ENCODE results near the gene SMPX. TPM values are rescaled to one million over a fixed set of nuclear protein-coding genes. Genes with fewer than 3 reads are reported as not detected.

Gene SMPX
- total RNA-seq, 2 experiments from 2014 or later, result not detected

GRCh38 chrX:21678048-21678612 is 79.8 kb downstream of the SMPX start:
- CTCF ChIA-PET, result no interaction called here
- H3K4me1 Mint-ChIP-seq (ENCODE audit: low read depth), result no peaks in the 10 kb centered on the region

GRCh38 chrX:21675931-21676330 is 82.0 kb downstream of the SMPX start:
- Mint-ChIP-seq H3K4me1 (ENCODE audit: low read depth) (no peaks in the 10 kb centered on the region), H3K36me3 (ENCODE audit: low read depth) (no peaks in the 10 kb centered on the region), H3K27me3 (peaks cover 5% of the 10 kb centered on the region), H3K27ac (no peak overlapping the region), H3K4me3 (no peak overlapping the region), H3K9me3 (no peaks in the 10 kb centered on the region)
- no peak for ATAC-seq
- CTCF ChIA-PET, result no interaction called here
- intact Hi-C loops (cut with micrococcal nuclease), result no loop called here
- DNase-seq, result no peak
- POLR2A ChIA-PET, result no interaction called here
- TF ChIP-seq CTCF (IDR thresholded peaks at IDR 0.05), result no peak

More at GRCh38 chrX:21678048-21678612, 79.8 kb downstream of the SMPX start:
- H3K27me3 Mint-ChIP-seq, result peaks cover under 1% of the 10 kb centered on the region
- DNase-seq (no peak), ATAC-seq (no peak)
- H3K4me3 Mint-ChIP-seq, result no peak overlapping the region
- H3K27ac Mint-ChIP-seq, result no peak overlapping the region
- intact Hi-C loops (cut with micrococcal nuclease), result no loop called here
- no peak for TF ChIP-seq CTCF (IDR thresholded peaks at IDR 0.05)
- H3K36me3 Mint-ChIP-seq (ENCODE audit: low read depth), result no peaks in the 10 kb centered on the region
- POLR2A ChIA-PET, result no interaction called here
- H3K9me3 Mint-ChIP-seq, result no peaks in the 10 kb centered on the region

- intact Hi-C loops (cut with micrococcal nuclease), result no loop called here
- ChIA-PET CTCF (no interaction called here), POLR2A (no interaction called here)
- no peaks in the 10 kb centered on the region for H3K36me3 Mint-ChIP-seq (ENCODE audit: low read depth)
- H3K9me3 Mint-ChIP-seq, result no peaks in the 10 kb centered on the region
- DNase-seq (no peak), ATAC-seq (no peak)
- peaks cover 5% of the 10 kb centered on the region for H3K27me3 Mint-ChIP-seq
- H3K27ac Mint-ChIP-seq, result no peak overlapping the region
- H3K4me3 Mint-ChIP-seq, result no peak overlapping the region
- no peaks in the 10 kb centered on the region for H3K4me1 Mint-ChIP-seq (ENCODE audit: low read depth)
- TF ChIP-seq CTCF (IDR thresholded peaks at IDR 0.05), result no peak
Observed at GRCh38 chrX:21674430-21675186, 83.3 kb downstream of the SMPX start.

- ATAC-seq, result no peak
- H3K36me3 Mint-ChIP-seq (ENCODE audit: low read depth), result no peaks in the 10 kb centered on the region
- POLR2A ChIA-PET, result no interaction called here
- H3K4me1 Mint-ChIP-seq (ENCODE audit: low read depth), result no peaks in the 10 kb centered on the region
- no peak overlapping the region for H3K4me3 Mint-ChIP-seq
- CTCF ChIA-PET, result no interaction called here
- DNase-seq, result no peak
- intact Hi-C loops (cut with micrococcal nuclease), result no loop called here
- no peaks in the 10 kb centered on the region for H3K9me3 Mint-ChIP-seq
- peaks cover 3% of the 10 kb centered on the region for H3K27me3 Mint-ChIP-seq
- no peak overlapping the region for H3K27ac Mint-ChIP-seq
- no peak for TF ChIP-seq CTCF (IDR thresholded peaks at IDR 0.05)
Observed at GRCh38 chrX:21666679-21667078, 91.2 kb downstream of the SMPX start.

GRCh38 chrX:21666252-21666651 is 91.7 kb downstream of the SMPX start:
- no peak for TF ChIP-seq CTCF (IDR thresholded peaks at IDR 0.05)
- Mint-ChIP-seq H3K9me3 (no peaks in the 10 kb centered on the region), H3K36me3 (ENCODE audit: low read depth) (no peaks in the 10 kb centered on the region), H3K27me3 (peaks cover 3% of the 10 kb centered on the region), H3K4me3 (no peak overlapping the region), H3K27ac (no peak overlapping the region), H3K4me1 (ENCODE audit: low read depth) (no peaks in the 10 kb centered on the region)
- ChIA-PET POLR2A (no interaction called here), CTCF (no interaction called here)
- ATAC-seq (no peak), DNase-seq (no peak)
- intact Hi-C loops (cut with micrococcal nuclease), result no loop called here
